ENCODE measurements around the gene C6orf163. TPM values are rescaled to one million over a fixed set of nuclear protein-coding genes. Genes with fewer than 3 reads are reported as not detected.

C6orf163 gene
- total RNA-seq = 1.2 and 1.7 TPM in 2 replicates

DNA sequence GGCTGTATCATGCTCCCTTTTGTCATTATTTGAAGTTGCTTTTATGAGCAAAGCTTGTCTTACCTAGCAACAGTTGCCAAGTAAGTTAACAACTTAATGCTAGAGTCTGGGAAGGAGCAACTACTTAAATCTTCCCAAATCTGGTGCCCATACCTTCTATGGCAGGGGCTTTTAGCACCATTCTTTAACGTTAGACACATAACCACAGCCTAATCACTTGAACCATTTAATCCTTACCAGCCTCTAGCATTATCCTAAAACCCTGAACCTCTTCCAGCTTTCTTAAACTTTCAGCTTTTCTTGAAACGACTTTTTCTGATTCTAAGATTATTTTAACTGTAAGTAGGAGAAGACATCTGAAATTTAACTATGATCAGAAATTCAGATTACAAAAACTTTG is at the start of gene C6orf163:
Gene C6orf163 (plus strand): TSS at position 83 of the 400 bp plus-strand sequence. CDS start 287 bp downstream, at position 370.

DNA sequence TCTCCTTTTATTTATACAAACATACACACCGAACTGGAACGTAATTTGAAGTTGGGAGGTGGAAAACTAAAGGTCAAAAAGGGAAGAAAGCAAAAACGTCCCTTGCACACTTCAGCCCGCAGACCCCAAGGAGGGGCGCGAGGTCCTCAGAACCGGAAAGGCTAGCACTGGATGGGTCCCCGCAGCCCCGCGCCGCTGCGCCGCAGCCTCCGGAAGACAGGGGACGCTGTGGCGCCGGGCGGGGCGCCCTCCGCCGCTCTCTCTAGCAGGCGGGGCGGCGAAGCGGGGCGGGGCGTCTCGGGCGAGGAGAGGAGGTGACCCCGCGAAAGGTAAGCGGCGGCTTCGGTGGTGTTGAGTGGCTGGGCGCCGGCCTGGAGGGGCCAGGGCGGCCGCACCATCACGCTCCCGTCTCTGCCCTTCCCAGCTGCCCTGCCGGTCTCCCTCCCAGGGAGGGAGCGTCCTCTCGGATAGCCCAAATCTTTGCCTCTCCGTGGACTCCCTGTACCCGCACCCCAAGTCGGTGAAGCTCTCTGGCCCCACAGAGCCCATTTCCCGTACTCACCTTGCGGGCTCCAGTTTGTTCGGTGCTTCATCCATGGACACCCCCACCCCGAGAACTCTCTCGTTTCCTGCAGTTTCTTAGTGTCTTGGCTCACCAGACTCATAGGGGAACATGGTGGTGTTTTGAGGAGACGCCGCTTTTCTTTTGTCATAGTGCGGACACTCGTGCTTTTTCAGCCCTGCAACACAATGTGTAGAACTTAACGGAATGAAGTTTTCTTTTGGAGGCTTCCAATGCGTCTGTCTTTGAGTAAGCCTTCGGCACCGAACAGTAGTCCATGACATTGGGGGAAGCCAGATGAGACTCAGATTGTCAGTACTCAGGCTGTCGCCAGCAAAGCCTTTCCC is 22.1 kb upstream of the C6orf163 start, which contains the start of gene SMIM8:
Gene SMIM8 (plus strand): TSS at position 285 of the 909 bp plus-strand sequence. CDS start 14,444 bp downstream, outside the sequence.

DNA sequence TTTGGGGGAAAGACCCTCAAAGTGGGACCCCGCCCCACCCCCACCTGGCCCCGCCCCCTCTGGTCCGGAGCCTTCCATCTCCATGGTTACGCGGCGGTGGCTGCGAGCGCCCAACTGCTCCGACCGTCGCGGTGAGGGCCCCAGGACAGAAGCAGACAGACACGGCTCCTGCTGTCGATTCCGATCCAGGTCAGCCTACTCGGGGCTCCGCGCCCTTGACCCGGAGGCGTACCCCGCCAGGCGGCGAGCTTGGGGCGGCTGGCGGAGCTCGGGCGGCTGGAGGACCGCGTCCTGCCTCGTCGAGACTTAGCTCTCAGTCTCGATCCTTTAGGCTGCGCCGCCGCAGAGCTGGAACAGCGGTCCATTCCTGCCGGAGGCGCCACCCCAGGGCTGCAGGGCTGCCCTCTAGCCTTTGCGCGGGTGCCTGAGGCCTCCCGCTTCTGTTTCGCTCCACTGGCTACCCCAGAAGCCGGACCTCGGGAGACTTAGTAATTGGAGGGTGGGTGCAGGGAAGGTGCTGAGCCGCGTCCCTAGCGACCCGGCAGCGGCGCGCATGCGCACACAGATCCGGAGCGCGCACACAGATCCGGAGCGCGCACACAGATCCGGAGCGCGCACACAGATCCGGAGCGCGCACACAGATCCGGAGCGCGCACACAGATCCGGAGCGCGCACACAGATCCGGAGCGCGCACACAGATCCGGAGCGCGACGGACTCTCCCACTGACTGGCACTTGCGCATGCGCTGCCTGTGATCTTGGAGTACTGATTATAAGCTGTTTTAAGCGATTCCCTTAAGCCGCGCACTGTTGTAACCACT is 63.5 kb downstream of the C6orf163 start, which contains the start of gene CFAP206:
Gene CFAP206 (plus strand): TSS at position 72 of the 820 bp plus-strand sequence. CDS start 1,868 bp downstream, outside the sequence.

Other genes with a start within 250 kb of the C6orf163 start
- not detected in 2 replicates for gene CGA, start 249.7 kb upstream of the C6orf163 start, total RNA-seq
- gene ZNF292, start 189.2 kb upstream of the C6orf163 start, total RNA-seq = 31.1 and 36.6 TPM in 2 replicates
- gene SMIM8, start 22.2 kb upstream of the C6orf163 start, total RNA-seq = 3.2 and 5.3 TPM in 2 replicates
- gene GJB7, start 15.5 kb upstream of the C6orf163 start, total RNA-seq = not detected in 2 replicates
- gene CFAP206, start 63.2 kb downstream of the C6orf163 start, total RNA-seq = 0.50 and 0.59 TPM in 2 replicates
- 16.5 and 23.7 TPM in 2 replicates for gene SLC35A1, start 128.2 kb downstream of the C6orf163 start, total RNA-seq
- gene RARS2, start 245.2 kb downstream of the C6orf163 start, total RNA-seq = 34.3 and 42.2 TPM in 2 replicates
- 18.7 and 23.1 TPM in 2 replicates for gene ORC3, start 245.3 kb downstream of the C6orf163 start, total RNA-seq

Data from smooth muscle cell of the pulmonary artery (primary cell).